GM18498 (cell line): ENCODE results near the gene XYLT2.

Source experiments
- ATAC-seq: cut with Tn5 transposase; IDR thresholded peaks from one replicate; pipeline ENCODE4 v1.9.1; 2021; ENCODE audit warnings: mild to moderate bottlenecking, moderate library complexity; ENCODE audit not compliant: unreplicated experiment

Gene XYLT2

DNA sequence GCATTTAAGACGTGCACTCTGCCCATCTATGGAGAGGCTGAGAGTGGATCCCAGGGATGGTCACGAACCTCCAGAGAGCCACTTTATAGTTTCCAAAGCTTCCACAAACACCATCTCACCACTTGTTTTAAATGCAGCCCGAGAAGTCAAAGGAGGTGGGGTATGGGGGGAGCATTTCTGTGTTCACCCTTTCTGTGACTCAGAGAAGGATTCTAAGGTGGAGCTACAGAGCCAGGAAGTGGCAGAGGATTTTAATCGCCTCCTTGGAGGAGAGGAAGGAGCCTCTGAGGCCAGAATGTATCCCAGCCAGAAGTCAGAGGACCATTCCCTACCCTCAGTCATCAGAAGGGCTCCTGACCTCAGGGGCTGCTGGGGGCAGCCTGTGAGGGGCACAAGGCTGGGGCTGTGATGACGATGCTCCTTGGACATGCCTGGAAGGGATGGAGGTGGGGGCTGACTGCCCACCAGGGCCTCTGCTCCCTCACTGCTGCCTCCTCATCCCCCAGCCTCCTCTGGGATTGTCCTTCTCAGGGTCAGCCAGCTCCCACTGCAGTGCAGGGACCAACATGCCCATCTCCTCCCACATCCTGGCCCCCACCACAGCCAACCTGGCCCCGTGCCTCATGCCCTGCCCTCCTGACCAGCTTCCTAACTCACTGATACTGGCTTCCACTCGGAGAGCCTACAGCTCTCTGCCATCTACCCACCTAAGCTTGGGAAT lies 2.8 kb downstream of the XYLT2 start:
- no peak for ATAC-seq

DNA sequence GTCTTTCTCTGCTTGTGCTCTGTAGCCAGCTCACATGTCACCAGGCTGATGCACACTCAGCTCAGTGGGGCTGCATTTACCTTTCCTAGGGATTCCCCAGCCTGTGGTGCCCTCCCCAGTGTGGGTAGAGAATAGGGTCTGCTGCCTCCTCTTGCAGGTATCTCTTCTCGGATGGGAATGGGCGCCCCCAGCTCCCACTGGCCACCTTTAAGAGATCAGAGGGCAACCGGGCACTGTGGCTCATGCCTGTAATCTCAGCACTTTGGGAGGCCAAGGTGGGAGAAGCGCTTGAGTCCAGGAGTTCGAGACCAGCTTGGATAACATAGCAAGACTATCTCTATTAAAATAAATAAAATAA lies 3.3 kb downstream of the XYLT2 start:
- no peak for ATAC-seq

GRCh38 chr17:50350733-50351132 lies 4.8 kb downstream of the XYLT2 start:
- no peak for ATAC-seq

- ATAC-seq = no peak
Observed at GRCh38 chr17:50352072-50352692, 6.3 kb downstream of the XYLT2 start.

- ATAC-seq = no peak
Observed at GRCh38 chr17:50352693-50353599, 7.0 kb downstream of the XYLT2 start.

- no peak for ATAC-seq
Observed at GRCh38 chr17:50353600-50354195, 7.8 kb downstream of the XYLT2 start.

- ATAC-seq = no peak
Observed at GRCh38 chr17:50354198-50354597, 8.3 kb downstream of the XYLT2 start.

DNA sequence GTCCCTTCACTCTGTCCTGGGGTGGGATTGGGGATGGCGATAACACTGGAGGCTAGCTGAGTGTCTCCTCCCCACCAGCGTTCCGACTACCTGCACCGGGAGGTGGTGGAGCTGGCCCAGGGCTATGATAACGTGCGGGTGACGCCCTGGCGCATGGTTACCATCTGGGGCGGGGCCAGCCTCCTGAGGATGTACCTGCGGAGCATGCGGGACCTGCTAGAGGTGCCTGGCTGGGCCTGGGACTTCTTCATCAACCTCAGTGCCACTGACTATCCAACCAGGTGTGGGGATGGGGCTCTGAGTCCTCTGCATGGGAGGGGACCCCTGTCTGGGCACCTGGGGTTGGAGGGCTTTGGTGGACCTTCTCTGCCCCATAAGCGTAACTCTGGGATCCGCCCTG lies 8.8 kb downstream of the XYLT2 start:
- no peak for ATAC-seq

DNA sequence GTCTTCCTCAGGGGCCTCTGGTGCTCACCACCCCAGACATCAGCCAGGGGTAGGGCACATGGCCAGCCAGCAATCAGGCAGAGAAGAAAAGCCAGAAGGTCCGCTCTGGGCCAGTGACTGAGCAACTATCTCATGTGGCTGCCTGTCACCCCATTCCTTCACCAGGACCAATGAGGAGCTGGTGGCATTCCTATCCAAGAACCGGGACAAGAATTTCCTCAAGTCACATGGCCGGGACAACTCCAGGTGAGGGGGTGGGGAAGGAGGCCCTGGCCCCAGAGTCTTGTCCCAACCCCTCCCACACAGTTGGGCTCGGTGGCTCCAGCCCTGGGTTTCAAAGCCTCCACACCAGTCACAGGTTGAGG lies 9.4 kb downstream of the XYLT2 start:
- no peak for ATAC-seq

GRCh38 chr17:50355701-50356341 lies 9.9 kb downstream of the XYLT2 start:
- no peak for ATAC-seq

- ATAC-seq = no peak
Observed at GRCh38 chr17:50356418-50356817, 10.5 kb downstream of the XYLT2 start.

- ATAC-seq = no peak
Observed at GRCh38 chr17:50356892-50357510, 11.1 kb downstream of the XYLT2 start.

GRCh38 chr17:50358177-50358576 lies 12.3 kb downstream of the XYLT2 start:
- no peak for ATAC-seq

GRCh38 chr17:50359005-50359699 lies 13.2 kb downstream of the XYLT2 start:
- no peak for ATAC-seq

GRCh38 chr17:50359998-50360461 lies 14.1 kb downstream of the XYLT2 start:
- ATAC-seq = no peak

- no peak for ATAC-seq
Observed at GRCh38 chr17:50360486-50361115, 14.7 kb downstream of the XYLT2 start.

- ATAC-seq = peak; percentile 56
Observed at GRCh38 chr17:50361561-50362480, 15.9 kb downstream of the XYLT2 start.

DNA sequence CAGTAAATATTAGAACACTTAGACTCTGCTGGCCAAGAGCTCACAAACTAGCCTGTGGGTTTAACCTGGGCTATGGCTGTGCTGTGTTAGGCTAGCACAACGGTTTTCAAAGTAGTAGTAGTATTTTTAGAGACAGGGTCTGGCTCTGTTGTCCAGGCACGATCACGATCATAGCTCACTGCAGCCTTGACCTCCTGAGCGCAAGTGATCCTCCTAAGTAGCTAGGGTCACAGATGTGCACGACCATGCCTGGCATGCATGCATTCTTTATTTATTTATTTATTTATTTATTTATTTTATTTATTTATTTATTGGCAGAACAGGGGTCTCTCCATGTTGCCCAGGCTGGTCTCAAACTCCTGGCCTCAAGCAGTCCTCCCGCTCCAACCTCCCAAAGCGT lies 16.7 kb downstream of the XYLT2 start:
- ATAC-seq = no peak
